Endothelial cell of umbilical vein (primary cell): ENCODE measurements around the gene RPUSD4. TPM values are rescaled to one million over a fixed set of nuclear protein-coding genes. Genes with fewer than 3 reads are reported as not detected.

Experiments
- BruUV-seq: library from RNA; stranded (reverse); fragments of 400-500 nt; replicated peaks from 2 replicates; lab custom pipeline; 2021; lab: Mats Ljungman, UMichigan
- CTCF ChIA-PET: fragments of 300-600, 350-600 bp; sonication (Branson Sonifier 250); formaldehyde crosslinking; loops from one replicate; lab custom pipeline; 2021; ENCODE audit warnings: antibody characterized with exemption, inconsistent platforms; lab: Charles Lee
- POLR2A ChIA-PET: fragments of 300-600, 350-600 bp; sonication (Branson Sonifier 250); formaldehyde crosslinking; loops from one replicate; lab custom pipeline; 2021; ENCODE audit warnings: antibody characterized with exemption, inconsistent platforms; lab: Charles Lee
- DNase-seq: peaks from one replicate; pipeline ENCODE4 v3.0.0-alpha.2; 2011; ENCODE audit warnings: low read depth, low spot score
- FAIRE-seq: peaks from 2 replicates; lab custom pipeline; 2011; peaks lifted over from hg19 to GRCh38; lab: Jason Lieb, UNC
- H2AFZ ChIP-seq: 2 replicates; pipeline ENCODE4 v1.6.0; 2012; ENCODE audit warnings: low read depth, low read length, control low read depth, inconsistent platforms
- H3K27ac ChIP-seq: 2 replicates; pipeline ENCODE4 v1.5.1; 2011; ENCODE audit warnings: low read depth, mild to moderate bottlenecking, control low read depth, low read length, moderate library complexity; ENCODE audit not compliant: insufficient read depth
- H3K27me3 ChIP-seq, 2 experiments: 2 replicates each; pipeline versions ENCODE4 v1.6.0 to v1.6.1; 2011; ENCODE audit warnings: low read length in 2 of 2, mixed read lengths in 1 of 2; ENCODE audit not compliant: control insufficient read depth in 2 of 2, insufficient read depth in 2 of 2
- H3K36me3 ChIP-seq, 2 experiments: 2 replicates in 1 of 2; 3 replicates in 1 of 2; pipeline ENCODE4 v1.5.1; 2011; ENCODE audit warnings: low read length in 2 of 2, mild to moderate bottlenecking in 1 of 2, moderate library complexity in 1 of 2; ENCODE audit not compliant: control insufficient read depth in 2 of 2, insufficient read depth in 2 of 2; ENCODE audit errors: extremely low read depth in 1 of 2
- H3K4me1 ChIP-seq: 3 replicates; pipeline ENCODE4 v1.5.1; 2011; ENCODE audit warnings: mild to moderate bottlenecking, low read length; ENCODE audit not compliant: control insufficient read depth, insufficient read depth; ENCODE audit errors: extremely low read depth
- H3K4me2 ChIP-seq: 2 replicates; pipeline ENCODE4 v1.6.1; 2011; ENCODE audit warnings: low read length, control low read depth, mixed read lengths; ENCODE audit not compliant: insufficient read depth
- H3K4me3 ChIP-seq, 3 experiments: fragments of 200-600 bp in 1 of 3; sonication (generic), shearing (Covaris generic) in 1 of 3; replicated peaks in 1 of 3; 2 replicates each; pipeline ENCODE4 v1.5.1; 2011 to 2016; ENCODE audit warnings: control low read depth in 3 of 3, low read length in 3 of 3, mild to moderate bottlenecking in 2 of 3, inconsistent platforms in 1 of 3, low read depth in 1 of 3, moderate library complexity in 1 of 3; ENCODE audit not compliant: insufficient read depth in 1 of 3
- H3K79me2 ChIP-seq: 2 replicates; pipeline ENCODE4 v1.6.0; 2012; ENCODE audit warnings: low read length, inconsistent platforms; ENCODE audit not compliant: control insufficient read depth, insufficient read depth
- H3K9ac ChIP-seq: replicated peaks from 2 replicates; pipeline ENCODE3; 2011; ENCODE audit warnings: low read length, control low read depth; ENCODE audit not compliant: insufficient read depth; ENCODE audit errors: extremely low read depth
- H3K9me1 ChIP-seq: replicated peaks from 3 replicates; pipeline ENCODE4 v1.6.0; 2011; ENCODE audit warnings: mild to moderate bottlenecking, low read length; ENCODE audit not compliant: control insufficient read depth, insufficient read depth; ENCODE audit errors: extremely low read depth
- H3K9me3 ChIP-seq: replicated peaks from 2 replicates; pipeline ENCODE4 v1.5.1; 2012; ENCODE audit warnings: low read length, inconsistent platforms; ENCODE audit not compliant: control insufficient read depth, insufficient read depth
- H4K20me1 ChIP-seq: replicated peaks from 2 replicates; pipeline ENCODE3; 2011; ENCODE audit warnings: mild to moderate bottlenecking, low read length; ENCODE audit not compliant: control insufficient read depth, insufficient read depth; ENCODE audit errors: extremely low read depth
- CTCF ChIP-seq, 2 donors: IDR thresholded peaks; 1 replicate in 1 of 2; 2 replicates in 1 of 2; pipeline ENCODE4 v1.5.1; 2011; ENCODE audit warnings: low read length in 2 of 2, mild to moderate bottlenecking in 2 of 2, moderate library complexity in 2 of 2, control low read depth in 1 of 2, inconsistent platforms in 1 of 2, low read depth in 1 of 2; ENCODE audit not compliant: insufficient read depth in 1 of 2; ENCODE audit errors: extremely low read depth in 1 of 2
- EZH2 ChIP-seq: IDR thresholded peaks from 2 replicates; pipeline ENCODE4 v1.6.1; 2012; ENCODE audit warnings: borderline replicate concordance, low read depth, mild to moderate bottlenecking, moderate library complexity, low read length, inconsistent platforms; ENCODE audit not compliant: severe bottlenecking
- FOS ChIP-seq: IDR thresholded peaks from 2 replicates; pipeline ENCODE4 v1.6.1; 2011; ENCODE audit warnings: mild to moderate bottlenecking, low read length, moderate library complexity, borderline replicate concordance; ENCODE audit not compliant: insufficient read depth
- GATA2 ChIP-seq: IDR thresholded peaks from 2 replicates; pipeline ENCODE4 v1.7.0; 2011; ENCODE audit warnings: low read depth, mild to moderate bottlenecking, moderate library complexity, mixed read lengths, low read length; ENCODE audit not compliant: insufficient read length, insufficient read depth
- JUN ChIP-seq: IDR thresholded peaks from 2 replicates; pipeline ENCODE4 v1.6.1; 2011; ENCODE audit warnings: borderline replicate concordance, low read depth; ENCODE audit not compliant: insufficient read length, insufficient read depth
- MYC ChIP-seq: IDR thresholded peaks from one replicate; pipeline ENCODE4 v1.6.1; 2011; ENCODE audit warnings: mild to moderate bottlenecking, low read depth, low read length
- POLR2A ChIP-seq: IDR thresholded peaks from 2 replicates; pipeline ENCODE4 v1.6.1; 2012; ENCODE audit warnings: low read depth, mild to moderate bottlenecking, control low read depth, low read length
- POLR2AphosphoS5 ChIP-seq: IDR thresholded peaks from 2 replicates; pipeline ENCODE4 v1.6.1; 2012; ENCODE audit warnings: low read depth, mild to moderate bottlenecking, control low read depth, low read length, moderate library complexity; ENCODE audit not compliant: insufficient read depth
- dilution Hi-C: fragments of 300-500 bp; cut with MboI; formaldehyde crosslinking; loops from one replicate; pipeline ENCODE4 v1.15.0; 2019; ENCODE audit warnings: low sequenced_read_pairs; ENCODE audit not compliant: extremely low pct_ligation_motif_present
- intact Hi-C: fragments of 100-400 bp; cut with micrococcal nuclease; formaldehyde crosslinking; loops from one replicate; pipeline ENCODE4 v1.10.0; 2022
- polyA plus RNA-seq, 4 experiments: library from polyadenylated mRNA; depleted of rRNA in 3 of 4; stranded (reverse) in 3 of 4; unstranded in 1 of 4; fragments of >200 nt; gene quantifications; 2 replicates each; pipeline versions ENCODE4 v1.2.1 to v1.2.3, GENCODE V29; 2011 to 2012; ENCODE audit warnings: missing spikeins in 1 of 4
- total RNA-seq: library from RNA; stranded (reverse); gene quantifications from 2 replicates; pipeline ENCODE4 v1.2.3, GENCODE V29; 2021
- TF ChIP-seq, protein P1 (sequence below): IDR thresholded peaks from 2 replicates; pipeline ENCODE4 v1.6.1; 2011; ENCODE audit not compliant: insufficient read depth, insufficient read length

The RPUSD4 gene
- total and polyA plus RNA-seq, 2 donors (not counting 3 experiments of a cell fraction or from before 2014, with no cell fraction given) = 37.8 to 40.8 TPM

GRCh38 chr11:126185259-126186024 lies 26.0 kb downstream of the RPUSD4 start:
- Histone ChIP-seq H3K4me3 (no peak overlapping the region), H3K36me3 (no peaks in the 10 kb centered on the region), H3K79me2 (no peaks in the 10 kb centered on the region), H3K4me1 (no peaks in the 10 kb centered on the region), H3K27ac (no peak overlapping the region), H3K9ac (no peak overlapping the region), H4K20me1 (no peaks in the 10 kb centered on the region), H3K4me2 (no peak overlapping the region), H3K9me3 (no peaks in the 10 kb centered on the region), H2AFZ (no peak overlapping the region), H3K27me3 (no peaks in the 10 kb centered on the region), H3K9me1 (no peaks in the 10 kb centered on the region)
- dilution Hi-C loops (no loop called here), intact Hi-C loops (no loop called here)
- POLR2A ChIA-PET = no interaction called here
- CTCF ChIA-PET = no interaction called here
- no peak for TF ChIP-seq MYC
- TF ChIP-seq GATA2 = no peak
- TF ChIP-seq CTCF (IDR thresholded peaks at IDR 0.05; ENCODE audit: extremely low read depth in 1 of 2, insufficient read depth in 1 of 2, low read depth in 1 of 2, low read length in 2 of 2) = no peak
- TF ChIP-seq POLR2A = no peak
- TF ChIP-seq, protein P1, sequence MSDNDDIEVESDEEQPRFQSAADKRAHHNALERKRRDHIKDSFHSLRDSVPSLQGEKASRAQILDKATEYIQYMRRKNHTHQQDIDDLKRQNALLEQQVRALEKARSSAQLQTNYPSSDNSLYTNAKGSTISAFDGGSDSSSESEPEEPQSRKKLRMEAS = no peak
- no peak for TF ChIP-seq EZH2
- TF ChIP-seq POLR2AphosphoS5 = no peak
- no peak for TF ChIP-seq JUN
- no peak for TF ChIP-seq FOS
- no peak for FAIRE-seq
- BruUV-seq = no TSS peak
- no peak for DNase-seq
